ENCODE data around the gene ABCE1. TPM values are rescaled to one million over a fixed set of nuclear protein-coding genes. Genes with fewer than 3 reads are reported as not detected.
A peak's percentile ranks its signal among the peaks of the same experiment; 100 is the strongest.

Gene ABCE1
- total and polyA plus RNA-seq, 2 donors from 2014 or later, result 14.8 to 46.4 TPM

DNA sequence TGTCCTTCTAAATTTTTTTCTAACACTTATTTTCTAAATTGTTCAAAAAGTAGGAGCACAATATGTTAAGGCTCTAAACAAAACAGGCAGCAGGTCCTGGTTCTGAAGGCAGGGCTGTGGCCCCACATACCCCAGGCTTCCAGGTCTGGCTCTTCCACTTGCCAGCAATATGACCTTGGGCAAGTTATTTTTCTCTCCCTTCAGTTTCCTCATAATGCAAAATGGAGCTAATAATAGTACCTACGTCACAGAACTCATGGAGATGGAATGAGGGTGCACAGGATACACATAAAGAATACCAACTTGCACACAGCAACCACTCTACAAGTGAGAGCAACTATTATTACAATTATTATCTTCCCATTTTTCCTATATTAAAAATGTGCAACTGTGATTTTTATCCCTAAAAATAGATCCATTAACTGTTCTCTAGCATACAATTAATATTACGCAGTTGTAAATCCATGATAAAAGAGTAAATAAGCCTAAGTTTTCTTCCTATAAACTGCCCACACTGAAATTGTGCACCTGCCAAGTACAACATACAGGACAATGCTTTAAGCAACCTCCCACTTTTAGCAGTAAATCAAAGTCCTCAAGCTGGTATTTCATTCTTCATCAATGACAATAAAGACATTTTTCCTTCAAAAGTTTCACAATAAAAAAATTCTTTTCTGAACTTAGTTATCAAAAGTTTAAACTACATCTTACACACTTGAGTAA lies 55.2 kb downstream of the ABCE1 start:
- H3K9ac ChIP-seq (ENCODE audit: low read length in 3 of 3), result no peak overlapping the region
- H3K9me3 ChIP-seq (ENCODE audit: control insufficient read depth in 2 of 3, insufficient read depth in 1 of 3, low read length in 3 of 3), result no peaks in the 10 kb centered on the region
- TF ChIP-seq, protein P1, sequence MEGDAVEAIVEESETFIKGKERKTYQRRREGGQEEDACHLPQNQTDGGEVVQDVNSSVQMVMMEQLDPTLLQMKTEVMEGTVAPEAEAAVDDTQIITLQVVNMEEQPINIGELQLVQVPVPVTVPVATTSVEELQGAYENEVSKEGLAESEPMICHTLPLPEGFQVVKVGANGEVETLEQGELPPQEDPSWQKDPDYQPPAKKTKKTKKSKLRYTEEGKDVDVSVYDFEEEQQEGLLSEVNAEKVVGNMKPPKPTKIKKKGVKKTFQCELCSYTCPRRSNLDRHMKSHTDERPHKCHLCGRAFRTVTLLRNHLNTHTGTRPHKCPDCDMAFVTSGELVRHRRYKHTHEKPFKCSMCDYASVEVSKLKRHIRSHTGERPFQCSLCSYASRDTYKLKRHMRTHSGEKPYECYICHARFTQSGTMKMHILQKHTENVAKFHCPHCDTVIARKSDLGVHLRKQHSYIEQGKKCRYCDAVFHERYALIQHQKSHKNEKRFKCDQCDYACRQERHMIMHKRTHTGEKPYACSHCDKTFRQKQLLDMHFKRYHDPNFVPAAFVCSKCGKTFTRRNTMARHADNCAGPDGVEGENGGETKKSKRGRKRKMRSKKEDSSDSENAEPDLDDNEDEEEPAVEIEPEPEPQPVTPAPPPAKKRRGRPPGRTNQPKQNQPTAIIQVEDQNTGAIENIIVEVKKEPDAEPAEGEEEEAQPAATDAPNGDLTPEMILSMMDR (IDR thresholded peaks at IDR 0.05; ENCODE audit: borderline replicate concordance, extremely low read depth, insufficient read depth), result no peak
- H3K36me3 ChIP-seq (ENCODE audit: control insufficient read depth in 2 of 3, insufficient read depth in 3 of 3, low read length in 3 of 3), result peaks cover 10 to 34% (median 17%) of the 10 kb centered on the region in 3 donors
- no peak overlapping the region for H3K4me3 ChIP-seq (ENCODE audit: low read length in 3 of 3)
- no peak overlapping the region for H3K27ac ChIP-seq (ENCODE audit: low read depth in 2 of 2, low read length in 2 of 2)
- DNase-seq, result no peak
- no peaks in the 10 kb centered on the region for H3K4me1 ChIP-seq (ENCODE audit: control insufficient read depth in 2 of 3, insufficient read depth in 2 of 3, low read depth in 1 of 3, low read length in 3 of 3)
- H3K27me3 ChIP-seq (ENCODE audit: control insufficient read depth, insufficient read depth, low read length), result no peaks in the 10 kb centered on the region
- no peak for FAIRE-seq
- intact Hi-C loops (cut with DNase I), result no loop called here

DNA sequence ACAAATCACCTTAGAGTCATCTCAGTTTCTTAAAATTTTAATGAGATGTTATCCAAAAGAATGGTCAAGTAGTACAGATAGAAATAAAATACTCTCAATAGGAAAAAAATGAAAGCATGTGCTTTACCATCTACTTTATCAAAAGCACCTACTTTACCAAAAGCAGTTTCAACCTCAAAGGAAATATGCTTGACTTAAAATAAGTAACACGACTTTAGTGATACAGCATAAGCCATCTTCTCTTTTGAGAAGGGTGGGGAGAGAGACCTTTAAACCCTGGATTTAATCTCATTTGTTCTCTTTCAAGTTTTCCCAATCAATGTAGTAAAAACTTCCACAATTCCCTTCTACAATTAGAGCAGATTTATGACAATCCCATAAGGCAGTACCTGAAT lies 55.8 kb downstream of the ABCE1 start:
- peaks cover 10 to 34% (median 14%) of the 10 kb centered on the region in 3 donors for H3K36me3 ChIP-seq (ENCODE audit: control insufficient read depth in 2 of 3, insufficient read depth in 3 of 3, low read length in 3 of 3)
- no peaks in the 10 kb centered on the region for H3K4me1 ChIP-seq (ENCODE audit: control insufficient read depth in 2 of 3, insufficient read depth in 2 of 3, low read depth in 1 of 3, low read length in 3 of 3)
- no peak for FAIRE-seq
- intact Hi-C loops (cut with DNase I), result no loop called here
- no peaks in the 10 kb centered on the region for H3K27me3 ChIP-seq (ENCODE audit: control insufficient read depth, insufficient read depth, low read length)
- no peak overlapping the region for H3K27ac ChIP-seq (ENCODE audit: low read depth in 2 of 2, low read length in 2 of 2)
- TF ChIP-seq, protein P1 (IDR thresholded peaks at IDR 0.05; ENCODE audit: borderline replicate concordance, extremely low read depth, insufficient read depth), result no peak
- H3K4me3 ChIP-seq (ENCODE audit: low read length in 3 of 3), result no peak overlapping the region
- no peak overlapping the region for H3K9ac ChIP-seq (ENCODE audit: low read length in 3 of 3)
- DNase-seq, result no peak
- H3K9me3 ChIP-seq (ENCODE audit: control insufficient read depth in 2 of 3, insufficient read depth in 1 of 3, low read length in 3 of 3), result no peaks in the 10 kb centered on the region

DNA sequence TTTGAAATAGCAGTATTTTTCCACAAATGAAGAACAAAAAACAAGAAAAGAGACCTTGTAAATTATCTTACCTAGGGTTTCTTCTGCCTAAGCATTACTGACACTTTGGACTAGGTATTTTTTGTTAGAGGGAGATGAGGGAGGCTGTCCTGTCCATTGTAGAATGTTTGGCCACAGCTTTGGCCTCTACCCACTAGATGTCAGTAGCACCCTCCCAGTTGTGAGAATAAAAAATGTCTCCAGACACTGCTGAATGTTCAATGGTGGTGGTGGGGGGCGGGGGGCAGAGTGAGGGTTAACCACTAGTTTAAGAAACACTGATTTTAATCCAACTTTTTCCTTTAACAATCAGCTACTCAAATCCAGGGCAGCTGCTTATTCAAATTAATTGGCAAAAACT lies 56.5 kb downstream of the ABCE1 start:
- TF ChIP-seq, protein P1 (IDR thresholded peaks at IDR 0.05; ENCODE audit: borderline replicate concordance, extremely low read depth, insufficient read depth), result peak; percentile 44
- no peaks in the 10 kb centered on the region for H3K4me1 ChIP-seq (ENCODE audit: control insufficient read depth in 2 of 3, insufficient read depth in 2 of 3, low read depth in 1 of 3, low read length in 3 of 3)
- DNase-seq (peak in 2 of 5 donors; percentile 15 to 46), FAIRE-seq (no peak)
- no peak overlapping the region for H3K27ac ChIP-seq (ENCODE audit: low read depth in 2 of 2, low read length in 2 of 2)
- peaks cover 7 to 27% (median 9%) of the 10 kb centered on the region in 3 donors for H3K36me3 ChIP-seq (ENCODE audit: control insufficient read depth in 2 of 3, insufficient read depth in 3 of 3, low read length in 3 of 3)
- no peaks in the 10 kb centered on the region for H3K27me3 ChIP-seq (ENCODE audit: control insufficient read depth, insufficient read depth, low read length)
- intact Hi-C loops (cut with DNase I), result no loop called here
- no peak overlapping the region for H3K9ac ChIP-seq (ENCODE audit: low read length in 3 of 3)
- H3K9me3 ChIP-seq (ENCODE audit: control insufficient read depth in 2 of 3, insufficient read depth in 1 of 3, low read length in 3 of 3), result no peaks in the 10 kb centered on the region
- no peak overlapping the region for H3K4me3 ChIP-seq (ENCODE audit: low read length in 3 of 3)
